GM12874 (cell line): ENCODE measurements around the gene ZNF597.

Experiments used
- TF ChIP-seq, protein P1 (sequence below): IDR thresholded peaks from 2 replicates; pipeline ENCODE4 v1.5.1; 2011; ENCODE audit warnings: low read depth, mild to moderate bottlenecking, control low read depth, low read length, moderate library complexity; ENCODE audit not compliant: insufficient read depth

Gene ZNF597

DNA sequence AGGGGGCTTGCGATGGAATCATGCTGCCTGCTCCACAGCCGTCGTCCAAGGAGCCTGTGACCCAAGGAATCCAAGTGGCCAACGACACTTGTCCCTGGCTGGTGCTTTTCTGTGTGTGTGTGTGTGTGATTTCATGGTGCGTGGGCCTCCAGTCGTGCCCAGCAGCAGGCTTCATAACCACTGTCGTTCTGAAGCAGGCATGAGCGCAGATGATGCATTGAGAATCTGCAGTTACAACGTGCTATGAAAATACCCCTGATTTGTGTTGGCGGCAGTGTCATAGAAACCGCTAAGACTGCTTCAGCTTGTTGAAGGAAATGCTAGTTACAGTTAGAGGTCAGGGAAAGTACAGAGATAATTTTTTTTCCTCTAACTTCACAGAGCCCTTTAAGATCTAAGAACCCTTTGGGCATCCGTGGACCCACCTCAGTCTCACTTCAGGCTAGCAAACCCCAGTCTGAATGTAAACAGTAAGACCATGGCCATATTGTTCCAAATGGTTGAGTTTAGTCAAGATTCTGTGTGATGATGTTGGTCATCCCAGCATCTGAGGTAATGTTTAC lies 36.4 kb upstream of the ZNF597 start:
- TF ChIP-seq, protein P1, sequence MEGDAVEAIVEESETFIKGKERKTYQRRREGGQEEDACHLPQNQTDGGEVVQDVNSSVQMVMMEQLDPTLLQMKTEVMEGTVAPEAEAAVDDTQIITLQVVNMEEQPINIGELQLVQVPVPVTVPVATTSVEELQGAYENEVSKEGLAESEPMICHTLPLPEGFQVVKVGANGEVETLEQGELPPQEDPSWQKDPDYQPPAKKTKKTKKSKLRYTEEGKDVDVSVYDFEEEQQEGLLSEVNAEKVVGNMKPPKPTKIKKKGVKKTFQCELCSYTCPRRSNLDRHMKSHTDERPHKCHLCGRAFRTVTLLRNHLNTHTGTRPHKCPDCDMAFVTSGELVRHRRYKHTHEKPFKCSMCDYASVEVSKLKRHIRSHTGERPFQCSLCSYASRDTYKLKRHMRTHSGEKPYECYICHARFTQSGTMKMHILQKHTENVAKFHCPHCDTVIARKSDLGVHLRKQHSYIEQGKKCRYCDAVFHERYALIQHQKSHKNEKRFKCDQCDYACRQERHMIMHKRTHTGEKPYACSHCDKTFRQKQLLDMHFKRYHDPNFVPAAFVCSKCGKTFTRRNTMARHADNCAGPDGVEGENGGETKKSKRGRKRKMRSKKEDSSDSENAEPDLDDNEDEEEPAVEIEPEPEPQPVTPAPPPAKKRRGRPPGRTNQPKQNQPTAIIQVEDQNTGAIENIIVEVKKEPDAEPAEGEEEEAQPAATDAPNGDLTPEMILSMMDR = no peak

DNA sequence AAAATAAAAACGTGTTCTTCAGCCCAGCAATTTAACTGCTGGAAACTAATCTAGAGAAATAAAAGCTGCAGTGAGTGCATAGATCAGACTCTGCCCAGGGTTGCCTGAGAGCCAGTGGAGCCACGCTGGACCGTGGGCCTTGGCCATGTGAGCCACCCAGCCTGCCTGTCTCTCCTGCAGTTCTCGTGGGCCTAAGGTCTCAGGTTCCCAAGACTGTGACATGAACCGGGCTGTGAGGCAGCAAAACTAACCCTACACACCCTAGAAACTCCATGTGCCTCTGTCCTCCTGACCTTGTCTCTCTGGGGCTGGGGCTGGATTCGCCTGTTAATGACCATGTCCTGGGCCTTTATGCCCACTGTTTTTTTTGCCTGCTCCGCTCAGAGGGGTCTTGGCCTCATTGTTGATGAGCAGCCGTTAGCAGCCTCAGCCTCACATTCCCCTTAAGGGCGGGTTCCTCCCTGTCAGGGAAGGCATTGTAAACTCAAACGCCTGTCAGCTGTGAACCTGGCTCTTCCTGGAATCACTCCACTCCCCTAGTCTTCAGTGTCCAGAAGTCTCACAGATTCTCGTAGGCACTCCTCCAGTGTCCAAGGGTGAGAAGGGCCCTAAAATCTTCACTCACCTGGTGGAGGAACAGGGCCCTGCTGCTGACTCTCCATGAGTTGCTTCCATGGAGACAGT lies 35.1 kb upstream of the ZNF597 start:
- TF ChIP-seq, protein P1 = no peak

DNA sequence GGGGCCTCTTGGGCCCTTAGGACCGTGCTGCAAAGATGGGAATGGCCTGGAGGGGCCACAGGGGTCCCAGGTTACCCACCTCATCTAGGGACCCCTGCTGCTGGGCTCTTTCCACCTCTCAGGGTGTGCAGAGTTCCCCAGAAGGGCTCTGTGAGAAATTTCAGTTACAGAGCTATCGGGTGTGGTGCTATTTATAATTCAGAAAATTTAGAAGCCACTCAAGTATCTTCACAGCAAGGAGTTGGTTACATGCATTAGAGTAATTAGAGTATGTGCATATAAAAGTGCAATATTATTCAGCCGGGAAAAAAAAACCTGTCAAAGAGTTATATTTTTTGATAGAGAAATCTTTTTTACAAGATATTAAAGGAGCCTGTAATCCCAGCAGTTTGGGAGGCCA lies 33.1 kb upstream of the ZNF597 start:
- TF ChIP-seq, protein P1 = no peak

DNA sequence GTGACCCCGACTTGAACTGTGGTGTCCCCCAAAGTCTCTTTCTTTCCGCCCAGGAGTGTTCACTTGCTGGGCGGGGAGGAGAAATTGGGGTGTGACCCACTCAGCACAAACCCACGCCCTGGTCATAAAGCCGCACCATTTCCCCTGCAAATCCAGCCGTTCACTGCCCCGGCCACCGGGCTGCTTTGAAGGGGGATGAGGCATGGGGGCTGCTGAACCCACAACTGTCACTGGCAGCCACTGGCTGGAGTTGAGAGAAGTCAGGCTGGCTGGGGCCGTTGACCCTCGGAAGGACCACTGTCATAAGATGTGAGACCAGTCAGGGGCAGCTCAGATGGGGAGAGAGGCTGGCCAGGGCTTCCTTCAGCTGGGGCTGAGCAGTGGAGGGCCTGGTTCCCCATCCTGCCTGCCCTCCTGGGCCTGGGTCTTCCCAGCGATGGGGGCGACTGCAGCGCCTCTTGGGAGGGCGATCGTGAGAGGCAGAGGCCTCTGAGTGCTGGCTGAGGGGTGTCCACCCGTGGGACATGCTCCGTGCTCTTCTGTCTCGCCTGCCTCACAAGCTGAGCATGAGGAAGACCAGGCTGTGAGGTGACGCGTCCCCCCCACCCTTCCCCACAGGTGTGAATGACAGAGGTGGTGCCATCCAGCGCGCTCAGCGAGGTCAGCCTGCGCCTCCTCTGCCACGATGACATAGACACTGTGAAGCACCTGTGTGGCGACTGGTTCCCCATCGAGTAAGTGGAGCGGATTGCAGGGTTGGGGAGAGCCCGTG lies 32.5 kb upstream of the ZNF597 start:
- TF ChIP-seq, protein P1 = no peak

DNA sequence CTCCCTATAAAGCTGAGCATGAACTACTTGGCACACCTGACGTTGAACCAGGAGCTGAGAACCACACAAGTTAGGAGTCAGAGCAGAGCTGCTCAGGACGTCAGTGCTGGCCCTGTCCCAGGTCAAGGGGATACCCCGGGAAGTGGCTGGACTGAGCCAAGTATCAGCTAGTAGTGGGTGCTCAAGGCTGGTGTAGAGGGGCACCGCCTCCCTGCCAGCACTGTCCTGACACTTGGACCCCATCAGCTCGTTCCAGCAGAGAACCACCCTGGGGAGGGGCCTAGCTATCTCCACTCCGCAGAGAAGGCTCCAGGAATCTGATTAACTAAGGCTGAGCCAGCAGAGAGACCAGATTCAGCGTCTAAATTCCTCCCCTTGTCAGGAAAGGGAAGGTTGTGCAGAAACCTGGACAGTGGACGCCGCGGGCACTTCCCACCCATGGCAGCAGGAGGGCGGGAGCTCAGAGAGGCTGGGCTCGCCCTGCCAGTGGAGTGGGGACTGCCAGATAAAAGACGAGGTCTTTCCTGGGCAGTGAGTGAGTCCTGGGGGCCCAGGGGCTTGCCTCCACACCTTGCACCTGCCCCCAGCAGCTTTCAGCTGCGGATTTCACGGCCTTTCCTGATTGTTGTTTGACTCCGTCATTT lies 31.0 kb upstream of the ZNF597 start:
- TF ChIP-seq, protein P1 = no peak

DNA sequence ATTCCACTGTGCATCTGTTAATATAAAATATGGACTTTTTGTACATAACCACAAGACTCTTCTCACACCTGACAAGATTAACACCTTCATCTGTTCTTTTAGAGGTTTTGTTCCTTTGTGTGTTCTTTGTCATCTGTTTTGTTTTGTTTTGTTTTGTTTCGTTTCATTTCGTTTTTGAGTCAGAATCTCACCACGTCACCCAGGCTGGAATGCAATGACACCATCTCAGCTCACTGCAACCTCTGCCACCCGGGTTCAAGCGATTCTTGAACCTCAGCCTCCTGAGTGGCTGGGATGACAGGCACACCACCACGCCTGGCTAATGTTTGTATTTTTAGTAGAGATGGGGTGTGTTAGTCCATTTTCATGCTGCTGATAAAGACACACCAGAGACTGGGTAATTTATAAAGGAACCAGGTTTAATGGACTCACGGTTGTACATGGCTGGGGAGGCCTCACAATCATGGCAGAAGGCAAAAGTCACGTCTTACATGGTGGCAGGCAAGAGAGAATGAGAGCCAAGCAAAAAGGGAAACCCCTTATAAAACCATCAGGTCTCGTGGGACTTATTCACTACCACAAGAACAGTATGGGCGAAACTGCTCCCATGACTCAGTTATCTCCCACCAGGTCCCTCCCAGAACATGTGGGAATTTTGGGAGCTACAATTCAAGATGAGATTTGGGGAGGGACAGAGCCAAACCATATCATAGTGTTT lies 29.7 kb upstream of the ZNF597 start:
- TF ChIP-seq, protein P1 = no peak
